Ammon's horn (tissue), 1 donor: Measurements from ENCODE around the gene TAGLN.
"Not testable (repeated sequence)": the region's sequence is repeated elsewhere in the genome, so short reads cannot be mapped to it uniquely, and the experiment has no call there.

Experiments used
- DNase-seq: peaks from one replicate; pipeline ENCODE4 v3.0.0-alpha.2; 2016; ENCODE audit warnings: low spot score

The TAGLN gene

GRCh38 chr11:117180661-117181585, 18.2 kb upstream of the TAGLN start:
- DNase-seq, result peak; percentile 92

DNA sequence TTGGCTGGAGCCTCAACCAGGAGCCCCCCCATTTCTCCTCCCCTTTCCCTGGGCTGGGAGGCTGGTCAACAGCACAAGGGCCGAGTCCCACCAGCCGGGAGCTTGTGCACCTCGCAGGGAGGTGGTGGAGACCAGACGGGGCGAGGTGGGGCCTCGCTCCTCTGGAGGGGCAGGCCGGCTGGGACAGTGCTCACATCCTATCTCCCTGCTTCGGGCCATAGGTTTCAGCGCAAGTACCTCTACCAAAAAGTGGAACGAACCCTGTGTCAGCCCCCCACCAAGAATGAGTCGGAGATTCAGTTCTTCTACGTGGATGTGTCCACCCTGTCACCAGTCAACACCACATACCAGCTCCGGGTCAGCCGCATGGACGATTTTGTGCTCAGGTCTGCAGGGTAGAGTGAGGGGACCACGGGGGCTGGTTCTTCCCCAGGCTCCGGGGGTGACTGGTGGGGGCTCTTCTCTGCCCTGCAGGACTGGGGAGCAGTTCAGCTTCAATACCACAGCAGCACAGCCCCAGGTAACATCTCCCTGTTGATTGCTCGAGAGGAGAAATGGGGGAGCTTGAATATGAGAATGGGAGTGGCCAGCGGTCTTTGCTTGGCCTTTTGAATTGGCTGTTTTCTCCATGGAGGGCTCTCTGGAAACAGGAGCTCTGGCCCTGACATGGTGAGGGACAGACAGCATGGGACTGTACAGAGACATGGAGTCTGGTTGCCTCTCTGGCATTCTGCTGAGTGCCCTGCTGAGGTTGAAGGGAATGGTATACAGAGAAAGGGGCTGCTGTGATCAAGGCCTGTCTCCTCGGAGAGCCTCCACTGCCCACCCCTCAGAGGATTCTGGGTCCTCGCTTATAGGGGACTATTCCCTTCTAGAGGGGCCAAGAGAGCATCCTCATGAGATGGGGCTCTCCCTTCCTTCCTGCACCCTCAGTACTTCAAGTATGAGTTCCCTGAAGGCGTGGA, 17.3 kb upstream of the TAGLN start:
- no peak for DNase-seq

- DNase-seq, result no peak
These were observed 16.6 kb upstream of the TAGLN start for GRCh38 chr11:117182551-117182935.

GRCh38 chr11:117183178-117183577, 16.0 kb upstream of the TAGLN start:
- DNase-seq, result not testable (repeated sequence)

GRCh38 chr11:117183724-117184349, 15.3 kb upstream of the TAGLN start:
- no peak for DNase-seq

DNA sequence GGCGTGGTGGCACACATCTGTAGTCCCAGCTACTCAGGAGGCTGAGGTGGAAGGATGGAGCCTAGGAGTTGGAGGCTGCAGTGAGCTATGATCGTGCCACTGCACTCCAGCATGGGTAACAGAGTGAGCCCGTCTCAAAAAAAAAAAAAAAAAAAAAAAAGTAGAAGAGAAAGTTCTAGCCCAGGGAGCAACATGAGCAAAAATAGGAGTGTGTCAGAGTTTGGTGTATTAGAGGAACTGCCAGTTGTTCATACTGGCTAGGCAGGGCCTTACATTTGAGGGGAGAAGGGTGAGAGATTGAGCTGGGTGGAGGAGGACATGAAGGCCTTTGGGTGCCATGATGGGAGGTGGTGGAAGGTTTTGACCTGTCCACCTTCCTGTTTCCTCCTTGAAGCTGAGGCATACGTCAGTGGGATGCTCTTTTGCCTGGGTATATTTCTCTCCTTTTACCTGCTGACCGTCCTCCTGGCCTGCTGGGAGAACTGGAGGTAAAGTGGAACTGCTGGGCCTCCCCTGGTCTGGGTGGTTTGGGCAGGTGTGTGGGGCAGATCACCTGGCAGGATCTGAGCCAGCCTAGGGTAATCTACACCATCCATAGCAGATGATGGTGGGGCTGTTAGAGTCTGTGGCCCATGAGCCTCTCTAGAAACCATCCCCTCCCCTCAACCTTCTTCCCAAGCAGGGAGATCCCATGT, 13.3 kb upstream of the TAGLN start:
- DNase-seq, result no peak

DNA sequence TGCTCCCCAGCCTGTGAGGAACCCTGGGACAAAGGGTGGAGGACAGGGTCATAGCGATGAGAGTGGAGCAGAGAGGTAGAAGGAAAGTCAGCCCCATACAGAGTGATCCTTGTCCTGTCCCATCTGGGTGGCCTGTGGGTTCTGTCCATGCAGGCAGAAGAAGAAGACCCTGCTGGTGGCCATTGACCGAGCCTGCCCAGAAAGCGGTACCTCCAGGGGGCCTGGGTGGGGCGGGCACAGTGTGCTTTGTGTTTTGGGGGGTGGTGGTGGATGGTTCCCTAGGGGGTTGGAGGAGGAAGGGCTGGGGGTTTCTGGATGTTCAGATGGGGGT, 12.8 kb upstream of the TAGLN start:
- DNase-seq, result no peak

DNA sequence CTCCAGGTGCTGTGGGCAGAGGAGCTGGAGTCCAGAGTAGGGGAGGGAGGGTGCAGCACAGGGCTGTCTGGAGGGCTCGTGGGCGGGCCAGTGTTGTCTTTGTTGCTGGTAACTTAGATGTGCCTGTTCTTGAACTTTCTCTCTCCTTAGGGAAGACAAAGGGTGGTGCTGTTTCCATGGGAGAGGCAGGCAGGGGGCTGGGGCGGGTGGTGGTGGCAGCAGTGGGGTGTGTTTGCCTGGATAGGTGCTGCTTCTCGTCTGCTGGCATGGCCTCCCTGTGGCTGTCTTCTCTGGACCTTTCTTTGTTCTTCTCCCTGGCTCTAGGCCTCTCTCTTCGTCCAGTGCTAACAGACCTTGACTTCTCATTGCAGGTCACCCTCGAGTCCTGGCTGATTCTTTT, 12.2 kb upstream of the TAGLN start:
- no peak for DNase-seq

DNA sequence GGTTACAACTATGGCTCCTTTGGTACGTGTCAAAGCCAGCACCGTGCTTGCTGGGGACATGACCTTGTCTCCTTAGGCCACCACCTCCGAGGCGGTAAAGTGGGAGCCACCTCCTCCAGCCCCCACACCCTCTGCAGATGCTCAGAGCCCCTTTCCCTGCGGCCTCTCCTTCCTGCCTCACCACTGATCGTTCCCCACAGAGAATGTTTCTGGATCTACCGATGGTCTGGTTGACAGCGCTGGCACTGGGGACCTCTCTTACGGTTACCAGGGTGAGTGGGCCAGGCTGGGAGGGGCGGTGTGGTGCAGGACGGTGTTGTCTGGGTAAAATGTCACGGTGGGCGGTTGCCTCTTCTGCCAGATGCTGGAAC, 11.8 kb upstream of the TAGLN start:
- no peak for DNase-seq

GRCh38 chr11:117187799-117188481, 11.2 kb upstream of the TAGLN start:
- no peak for DNase-seq

DNA sequence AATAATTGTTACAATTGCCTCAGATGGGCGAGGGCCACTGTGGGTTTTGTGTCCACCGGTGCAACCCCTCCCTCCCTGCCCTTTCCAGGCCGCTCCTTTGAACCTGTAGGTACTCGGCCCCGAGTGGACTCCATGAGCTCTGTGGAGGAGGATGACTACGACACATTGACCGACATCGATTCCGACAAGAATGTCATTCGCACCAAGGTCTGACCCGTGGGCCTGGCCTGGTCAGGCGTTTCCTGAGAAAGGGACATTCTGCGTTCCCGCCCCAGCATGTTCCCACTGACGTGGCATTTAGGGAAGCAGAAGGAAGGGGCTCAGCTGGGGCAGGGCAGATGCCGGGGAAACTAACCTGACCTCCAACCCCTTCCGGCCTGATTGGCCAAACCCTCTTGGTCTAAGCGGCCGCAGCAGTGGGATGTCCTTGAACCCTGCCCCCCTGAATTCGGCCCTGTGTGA, 10.5 kb upstream of the TAGLN start:
- DNase-seq, result no peak

GRCh38 chr11:117189191-117189940, 9.8 kb upstream of the TAGLN start:
- no peak for DNase-seq

DNA sequence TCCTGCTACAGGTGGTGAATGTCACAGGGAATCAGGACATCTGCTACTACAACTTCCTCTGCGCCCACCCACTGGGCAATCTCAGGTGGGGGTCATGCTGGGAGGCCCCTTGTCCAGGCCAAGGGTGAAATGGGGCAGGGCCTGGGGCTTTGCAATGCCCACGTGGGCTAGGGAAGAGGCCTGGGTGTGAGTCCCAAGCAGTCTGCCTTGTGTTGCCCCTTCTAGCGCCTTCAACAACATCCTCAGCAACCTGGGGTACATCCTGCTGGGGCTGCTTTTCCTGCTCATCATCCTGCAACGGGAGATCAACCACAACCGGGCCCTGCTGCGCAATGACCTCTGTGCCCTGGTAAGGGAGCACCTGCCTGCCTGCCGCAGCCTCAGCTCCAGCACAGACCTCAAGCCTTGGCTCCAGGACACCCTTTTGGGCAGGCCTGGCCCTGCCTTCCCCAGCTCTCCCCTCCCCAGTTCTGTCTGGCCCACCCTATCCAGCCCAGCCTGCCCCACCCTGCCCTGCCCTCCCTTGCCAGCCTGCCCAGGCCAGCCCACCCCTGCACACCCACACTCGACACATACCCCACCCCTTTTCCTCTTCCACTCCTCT, 9.1 kb upstream of the TAGLN start:
- no peak for DNase-seq

- DNase-seq, result no peak
These were observed 7.3 kb upstream of the TAGLN start for GRCh38 chr11:117191680-117192400.

DNA sequence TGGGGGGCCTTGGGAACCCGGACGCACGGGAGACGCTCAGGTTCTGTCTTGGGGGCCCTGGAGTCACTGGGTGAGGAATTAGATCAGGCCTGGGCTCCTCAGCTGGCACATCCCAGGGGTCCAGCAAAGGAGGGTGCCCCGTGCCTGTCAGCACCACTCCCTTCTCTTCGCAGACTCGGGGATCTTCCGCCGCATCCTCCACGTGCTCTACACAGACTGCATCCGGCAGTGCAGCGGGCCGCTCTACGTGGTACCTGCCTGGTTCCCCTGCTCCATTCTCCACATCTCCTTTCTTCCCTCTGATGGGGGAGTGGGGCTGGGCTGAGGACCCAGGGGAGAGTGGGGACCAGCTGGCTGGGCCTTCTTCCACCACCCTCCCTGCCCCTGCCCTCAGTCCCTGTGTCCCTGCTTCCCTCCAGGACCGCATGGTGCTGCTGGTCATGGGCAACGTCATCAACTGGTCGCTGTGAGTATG, 6.7 kb upstream of the TAGLN start:
- DNase-seq, result no peak

DNA sequence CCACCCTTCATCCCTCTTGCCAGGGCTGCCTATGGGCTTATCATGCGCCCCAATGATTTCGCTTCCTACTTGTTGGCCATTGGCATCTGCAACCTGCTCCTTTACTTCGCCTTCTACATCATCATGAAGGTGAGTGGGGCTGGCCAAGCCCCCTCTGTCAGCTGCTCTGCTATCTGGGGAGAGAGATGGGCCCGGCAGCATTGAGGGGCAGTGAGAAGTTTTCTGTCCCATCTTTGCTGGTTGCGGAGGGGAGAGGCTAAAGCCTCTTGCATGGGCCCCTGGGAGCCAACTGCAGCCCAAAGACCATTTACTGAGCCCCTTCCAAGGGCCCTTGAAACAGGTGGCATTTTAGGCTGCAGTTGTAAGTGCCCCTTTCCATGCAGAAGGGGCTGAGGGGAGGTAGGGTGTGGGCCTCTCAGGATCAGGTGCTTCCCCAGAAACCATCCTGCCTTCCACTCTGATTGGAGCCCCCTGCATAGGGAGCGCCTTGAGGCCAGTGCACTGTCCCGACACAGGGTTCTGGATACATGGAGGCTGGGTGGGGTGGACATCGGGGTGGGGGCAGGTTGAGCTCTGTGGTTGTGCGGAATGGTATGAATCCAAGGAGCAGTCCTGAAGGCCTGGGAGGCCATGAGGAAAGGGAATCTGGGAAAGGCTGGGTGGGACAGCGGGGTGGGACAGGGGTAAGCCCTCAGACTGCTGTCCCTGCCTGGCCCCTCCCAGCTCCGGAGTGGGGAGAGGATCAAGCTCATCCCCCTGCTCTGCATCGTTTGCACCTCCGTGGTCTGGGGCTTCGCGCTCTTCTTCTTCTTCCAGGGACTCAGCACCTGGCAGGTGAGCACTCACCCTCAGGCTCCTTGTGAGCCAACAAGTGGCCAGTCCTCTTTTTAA, 5.8 kb upstream of the TAGLN start:
- no peak for DNase-seq

GRCh38 chr11:117194267-117194666, 4.9 kb upstream of the TAGLN start:
- no peak for DNase-seq

GRCh38 chr11:117195258-117195657, 3.9 kb upstream of the TAGLN start:
- DNase-seq, result no peak
